Fibroblast of lung (primary cell): ENCODE data around the gene SPTB. TPM values are rescaled to one million over a fixed set of nuclear protein-coding genes. Genes with fewer than 3 reads are reported as not detected.

ENCODE experiments used
- DNase-seq, 2 donors: peaks; one replicate each; pipeline versions ENCODE4 v3.0.0 to v3.0.0-alpha.2; 2010; ENCODE audit warnings: low read depth in 2 of 2
- H2AFZ ChIP-seq: 2 replicates; pipeline ENCODE4 v1.5.1; 2012; ENCODE audit warnings: low read length, control low read depth, inconsistent platforms
- H3K27ac ChIP-seq: 2 replicates; pipeline ENCODE4 v1.5.1; 2011; ENCODE audit warnings: low read length, control low read depth; ENCODE audit not compliant: insufficient read depth
- H3K27me3 ChIP-seq: 2 replicates; pipeline ENCODE4 v1.5.1; 2011; ENCODE audit warnings: mild to moderate bottlenecking, low read length; ENCODE audit not compliant: control insufficient read depth, insufficient read depth
- H3K36me3 ChIP-seq: 2 replicates; pipeline ENCODE4 v1.5.1; 2011; ENCODE audit warnings: low read length; ENCODE audit not compliant: control insufficient read depth, insufficient read depth
- H3K4me1 ChIP-seq: 2 replicates; pipeline ENCODE4 v1.5.1; 2011; ENCODE audit warnings: low read length; ENCODE audit not compliant: control insufficient read depth, insufficient read depth; ENCODE audit errors: extremely low read depth
- H3K4me2 ChIP-seq: 2 replicates; pipeline ENCODE4 v1.5.1; 2011; ENCODE audit warnings: low read length, control low read depth; ENCODE audit not compliant: insufficient read depth; ENCODE audit errors: extremely low read depth
- H3K4me3 ChIP-seq, 4 experiments: fragments of 200-600 bp in 1 of 4; sonication (generic) in 1 of 4; replicated peaks in 1 of 4; 2 replicates each; pipeline ENCODE4 v1.5.1; 2011 to 2016; ENCODE audit warnings: low read length in 4 of 4, low read depth in 3 of 4, mild to moderate bottlenecking in 3 of 4, control low read depth in 2 of 4, inconsistent platforms in 1 of 4, mixed read lengths in 1 of 4; ENCODE audit not compliant: insufficient read depth in 1 of 4; ENCODE audit errors: control extremely low read depth in 1 of 4
- H3K79me2 ChIP-seq: 2 replicates; pipeline ENCODE4 v1.5.1; 2012; ENCODE audit warnings: mild to moderate bottlenecking, low read length, inconsistent platforms; ENCODE audit not compliant: control insufficient read depth, insufficient read depth
- H3K9ac ChIP-seq: 2 replicates; pipeline ENCODE4 v1.5.1; 2011; ENCODE audit warnings: mild to moderate bottlenecking, low read length, control low read depth; ENCODE audit not compliant: insufficient read depth
- H3K9me3 ChIP-seq: 2 replicates; pipeline ENCODE4 v1.5.1; 2012; ENCODE audit warnings: low read depth, low read length; ENCODE audit not compliant: control insufficient read depth, insufficient read depth
- H4K20me1 ChIP-seq: 2 replicates; pipeline ENCODE4 v1.5.1; 2011; ENCODE audit warnings: low read length; ENCODE audit not compliant: control insufficient read depth, insufficient read depth; ENCODE audit errors: extremely low read depth
- CTCF ChIP-seq, 2 donors: IDR thresholded peaks in 1 of 2; conservative IDR thresholded peaks in 1 of 2; 1 replicate in 1 of 2; 2 replicates in 1 of 2; pipeline ENCODE4 v1.5.1; 2011 to 2012; ENCODE audit warnings: low read length in 2 of 2, control low read depth in 1 of 2, inconsistent platforms in 1 of 2, low read depth in 1 of 2, mild to moderate bottlenecking in 1 of 2
- EZH2 ChIP-seq: IDR thresholded peaks from 2 replicates; pipeline ENCODE4 v1.5.1; 2012; ENCODE audit warnings: low read length, control low read depth, mild to moderate bottlenecking; ENCODE audit errors: missing control alignments
- polyA plus RNA-seq, 2 donors: library from polyadenylated mRNA; depleted of rRNA in 1 of 2; stranded (reverse) in 1 of 2; unstranded in 1 of 2; fragments of >200 nt; gene quantifications; 2 replicates each; pipeline ENCODE4 v1.2.1, GENCODE V29; 2011 to 2012; ENCODE audit warnings: missing spikeins in 1 of 2
- total RNA-seq: library from RNA; depleted of rRNA; stranded (reverse); fragments of >200 nt; gene quantifications from 2 replicates; pipeline ENCODE4 v1.2.1, GENCODE V29; 2014

Gene SPTB
- total and polyA plus RNA-seq, 2 donors (not counting 1 experiment from before 2014, with no cell fraction given), result not detected

DNA sequence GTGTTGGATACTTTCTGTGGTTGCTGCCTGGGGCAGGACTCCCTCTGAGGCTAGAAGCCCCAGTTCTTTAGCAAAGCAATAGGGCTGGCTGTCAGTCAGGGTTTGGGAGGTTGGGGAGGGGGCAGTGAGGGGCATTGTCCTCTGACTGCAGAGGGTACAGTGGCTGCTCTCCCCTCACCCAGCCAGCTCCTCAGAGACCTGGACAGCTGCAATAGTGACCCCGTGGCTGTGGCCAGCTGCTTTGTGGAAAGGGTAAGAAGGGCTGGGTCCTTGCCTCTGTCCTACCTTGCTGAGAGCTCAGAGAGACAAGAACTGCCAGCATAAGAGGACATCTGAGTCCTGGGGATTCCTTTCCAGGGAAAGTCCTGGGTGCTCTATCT, 149.7 kb downstream of the SPTB start:
- DNase-seq, result no peak
- H3K79me2 ChIP-seq, result no peaks in the 10 kb centered on the region

DNA sequence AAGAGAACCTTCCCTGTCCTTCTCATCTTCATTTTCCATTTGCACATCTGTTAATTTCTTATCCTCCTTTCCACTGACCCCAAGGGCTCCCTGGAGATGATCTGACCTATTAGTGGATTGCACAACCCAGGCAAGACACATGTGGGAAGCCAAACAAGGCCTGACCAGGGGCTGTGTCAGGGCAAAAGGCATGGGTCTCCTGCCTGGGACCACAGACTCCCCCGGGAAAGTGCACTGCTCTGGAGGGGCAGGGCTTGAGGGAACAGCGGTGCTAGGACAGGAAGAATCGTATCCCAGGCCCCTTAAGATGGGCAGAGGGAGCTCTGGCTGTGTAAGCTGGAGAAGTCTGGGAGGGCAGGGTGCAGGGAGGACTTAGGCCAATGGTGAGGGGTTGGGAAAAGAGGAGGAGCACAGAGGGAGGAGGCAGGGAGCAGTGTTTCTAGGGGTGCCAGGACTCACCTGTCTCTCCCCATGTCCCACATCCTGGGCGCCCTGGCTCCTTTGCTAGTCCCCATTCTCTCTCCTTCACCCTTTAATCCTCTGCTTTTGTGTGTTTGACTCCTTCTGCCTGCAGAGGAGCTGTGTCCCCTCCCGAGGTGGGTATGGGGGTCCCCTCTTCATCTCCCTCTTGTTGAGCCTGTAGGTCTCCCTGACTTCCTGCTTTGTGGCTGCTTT, 150.2 kb downstream of the SPTB start:
- H3K79me2 ChIP-seq, result no peaks in the 10 kb centered on the region
- H2AFZ ChIP-seq, result no peak overlapping the region
- no peaks in the 10 kb centered on the region for H4K20me1 ChIP-seq
- no peaks in the 10 kb centered on the region for H3K36me3 ChIP-seq
- H3K9ac ChIP-seq, result no peak overlapping the region
- H3K4me1 ChIP-seq, result peaks cover 2% of the 10 kb centered on the region
- H3K27me3 ChIP-seq, result no peaks in the 10 kb centered on the region
- H3K4me2 ChIP-seq, result no peak overlapping the region
- no peaks in the 10 kb centered on the region for H3K9me3 ChIP-seq
- H3K4me3 ChIP-seq, result no peak overlapping the region
- TF ChIP-seq CTCF (conservative IDR thresholded peaks at IDR 0.05 in 1 of 2, IDR thresholded peaks at IDR 0.05 in 1 of 2; ENCODE audit: low read depth in 1 of 2, low read length in 2 of 2), result no peak
- no peak for TF ChIP-seq EZH2
- DNase-seq, result no peak
- H3K27ac ChIP-seq, result no peak overlapping the region

More for the DNA sequence above, 149.7 kb downstream of the SPTB start:
- Histone ChIP-seq H4K20me1 (no peaks in the 10 kb centered on the region), H3K4me1 (no peaks in the 10 kb centered on the region), H3K27me3 (no peaks in the 10 kb centered on the region), H3K9me3 (no peaks in the 10 kb centered on the region), H3K4me3 (no peak overlapping the region), H3K9ac (no peak overlapping the region), H3K4me2 (no peak overlapping the region), H2AFZ (no peak overlapping the region), H3K36me3 (no peaks in the 10 kb centered on the region), H3K27ac (no peak overlapping the region)
- TF ChIP-seq CTCF (conservative IDR thresholded peaks at IDR 0.05 in 1 of 2, IDR thresholded peaks at IDR 0.05 in 1 of 2; ENCODE audit: low read depth in 1 of 2, low read length in 2 of 2), result no peak
- no peak for TF ChIP-seq EZH2

DNA sequence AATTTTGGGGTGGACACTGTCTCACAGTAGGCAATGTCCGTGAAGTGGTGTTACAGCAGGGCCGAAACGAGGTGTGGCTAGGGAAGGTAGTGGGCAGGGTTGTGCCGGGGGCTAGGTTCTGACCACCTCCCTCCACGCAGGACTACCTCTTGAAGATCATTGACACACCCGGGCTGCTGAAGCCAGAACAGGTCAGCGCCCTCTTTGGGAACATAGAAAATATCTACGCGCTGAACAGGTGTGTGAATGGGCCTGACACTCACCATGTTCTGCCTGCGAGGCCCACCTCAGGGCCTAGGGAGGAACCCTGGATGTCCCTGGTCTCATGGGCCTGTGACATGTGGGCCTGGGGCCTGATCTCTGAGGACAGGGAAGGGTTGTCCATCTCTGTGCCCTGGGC, 150.9 kb downstream of the SPTB start:
- H3K4me1 ChIP-seq, result peaks cover 7% of the 10 kb centered on the region
- no peak overlapping the region for H3K4me2 ChIP-seq
- no peaks in the 10 kb centered on the region for H3K27me3 ChIP-seq
- no peak overlapping the region for H2AFZ ChIP-seq
- H3K79me2 ChIP-seq, result no peaks in the 10 kb centered on the region
- H3K9ac ChIP-seq, result no peak overlapping the region
- H3K27ac ChIP-seq, result no peak overlapping the region
- TF ChIP-seq CTCF (conservative IDR thresholded peaks at IDR 0.05 in 1 of 2, IDR thresholded peaks at IDR 0.05 in 1 of 2; ENCODE audit: low read depth in 1 of 2, low read length in 2 of 2), result no peak
- TF ChIP-seq EZH2, result no peak
- H3K9me3 ChIP-seq, result no peaks in the 10 kb centered on the region
- H3K4me3 ChIP-seq, result no peak overlapping the region
- DNase-seq, result no peak
- no peaks in the 10 kb centered on the region for H4K20me1 ChIP-seq
- no peaks in the 10 kb centered on the region for H3K36me3 ChIP-seq
